ENCODE results near the gene PAQR7.

Gene PAQR7

GRCh38 chr1:25813734-25814471, 61.6 kb downstream of the PAQR7 start:
- DNase-seq: no peak

GRCh38 chr1:25813071-25813733, 62.3 kb downstream of the PAQR7 start:
- no peak for DNase-seq

All from CD4-positive, alpha-beta T cell treated with Interleukin-17A for 4 hours (primary cell).